Pons (tissue), 1 donor: ENCODE results near the gene UVRAG.
A peak's percentile ranks its signal among the peaks of the same experiment; 100 is the strongest.
"Not testable (repeated sequence)": the region's sequence is repeated elsewhere in the genome, so short reads cannot be mapped to it uniquely, and the experiment has no call there.

ENCODE experiments used
- DNase-seq: peaks from one replicate; pipeline ENCODE4 v3.0.0-alpha.2; 2016; ENCODE audit warnings: low spot score

The UVRAG gene

DNA sequence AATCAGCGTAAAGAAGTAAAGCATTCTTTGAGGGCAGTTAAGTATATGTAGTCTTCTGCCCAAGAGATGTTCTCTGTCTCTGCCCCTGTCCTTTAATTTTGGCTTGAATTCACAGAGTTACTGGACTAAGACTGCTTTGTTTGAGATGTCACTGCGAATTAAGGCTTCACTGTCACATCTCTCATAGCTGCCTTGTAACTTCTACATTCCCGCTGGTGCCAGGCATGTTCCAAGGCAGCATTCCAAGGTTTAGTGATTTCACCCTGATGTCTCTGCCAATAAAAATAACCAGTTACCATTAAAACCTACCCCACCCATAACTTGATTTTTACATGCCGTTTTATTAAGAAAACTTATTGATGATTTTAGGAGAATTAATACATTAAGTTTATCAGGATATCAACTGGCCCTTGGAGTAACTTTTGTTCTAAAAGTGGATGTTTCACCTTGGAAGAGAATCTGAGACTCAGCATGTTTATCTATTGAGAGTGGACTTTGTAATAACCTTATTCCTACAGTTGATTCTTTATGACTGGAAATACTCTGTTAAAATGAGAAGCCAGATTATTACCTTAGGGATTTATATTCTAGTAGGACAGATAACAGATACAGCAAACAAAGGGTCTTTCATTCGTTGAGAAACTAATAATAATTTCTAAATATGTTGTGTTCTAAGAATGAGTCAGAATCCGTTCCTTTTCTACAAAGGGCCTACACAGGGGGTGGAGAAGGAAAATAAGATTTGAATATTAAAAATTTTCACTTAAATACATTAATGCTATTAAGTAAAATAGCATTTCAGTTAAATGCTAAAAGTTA lies 110.2 kb downstream of the UVRAG start:
- DNase-seq = peak; percentile 94

DNA sequence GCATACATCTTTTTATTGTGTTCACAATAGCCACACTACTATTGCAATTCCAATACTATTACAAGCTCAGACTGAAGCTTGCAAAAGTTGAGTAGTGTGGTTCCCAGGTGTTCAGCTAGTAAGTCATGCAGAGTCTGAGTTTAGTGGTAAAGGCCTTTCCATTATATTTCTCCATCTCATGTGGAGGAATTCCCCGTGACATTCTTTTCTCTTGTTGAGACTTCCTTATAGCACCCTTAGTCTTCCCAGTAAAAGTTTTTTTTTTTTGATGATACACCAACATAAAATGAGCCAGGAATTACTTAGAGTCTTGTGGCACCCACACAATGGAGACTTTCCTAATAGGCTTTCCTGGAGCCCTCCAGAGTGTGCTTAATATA lies 110.8 kb downstream of the UVRAG start:
- no peak for DNase-seq

DNA sequence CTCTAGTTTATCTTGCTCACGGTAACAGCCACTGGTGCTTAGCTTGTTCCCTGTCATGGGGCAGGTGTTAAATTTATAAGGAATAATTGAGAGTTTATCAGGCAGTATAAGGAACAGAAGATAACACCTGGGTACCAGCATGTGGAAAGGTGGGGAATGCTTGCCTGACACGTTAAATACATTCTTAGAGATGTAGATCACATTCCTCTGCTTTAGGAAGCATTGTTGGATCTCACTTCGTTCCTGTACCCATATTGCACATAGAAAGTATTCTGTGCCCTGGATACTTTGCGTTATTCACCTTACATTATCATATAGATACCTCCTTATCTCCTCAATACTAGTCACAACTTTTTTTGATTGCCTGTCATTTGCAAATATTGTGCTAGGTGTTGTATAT lies 114.7 kb downstream of the UVRAG start:
- no peak for DNase-seq

DNA sequence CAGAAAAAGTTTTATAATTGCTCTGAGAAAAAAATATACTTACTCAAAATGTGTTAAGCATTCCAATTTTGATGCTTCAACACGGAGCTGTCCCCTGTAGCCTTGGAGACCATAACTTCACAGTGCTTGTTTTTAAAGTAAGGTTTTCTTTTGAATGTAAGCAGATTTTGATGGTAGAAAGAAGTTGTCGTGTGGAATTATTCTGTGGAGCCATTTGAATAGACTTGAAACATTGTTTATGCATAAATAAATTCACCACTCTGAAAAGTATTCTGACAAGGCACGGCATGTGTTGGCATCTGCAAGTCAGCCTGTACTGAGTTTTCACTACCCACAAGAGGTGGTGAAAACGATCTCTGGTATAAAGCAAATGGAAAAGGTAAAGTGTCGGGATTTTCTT lies 115.5 kb downstream of the UVRAG start:
- no peak for DNase-seq

DNA sequence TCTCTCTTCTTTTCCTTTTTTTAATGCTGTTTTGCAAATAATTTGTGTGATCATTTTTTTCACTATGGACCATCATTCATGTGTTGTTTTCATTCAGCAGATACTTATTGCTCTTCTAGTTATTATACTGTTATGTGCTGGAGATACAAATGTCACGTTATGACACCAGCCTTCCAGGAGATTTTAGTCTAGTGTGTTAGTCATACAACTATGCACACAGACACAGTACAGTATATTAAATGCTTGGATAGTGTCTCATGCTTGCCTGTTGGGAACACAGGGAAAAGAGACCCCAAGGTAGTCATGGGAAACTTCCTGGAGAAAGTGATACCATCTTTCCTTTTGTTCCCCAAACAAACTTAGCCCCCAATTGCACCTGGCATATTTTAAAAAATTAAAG lies 116.1 kb downstream of the UVRAG start:
- DNase-seq = no peak

DNA sequence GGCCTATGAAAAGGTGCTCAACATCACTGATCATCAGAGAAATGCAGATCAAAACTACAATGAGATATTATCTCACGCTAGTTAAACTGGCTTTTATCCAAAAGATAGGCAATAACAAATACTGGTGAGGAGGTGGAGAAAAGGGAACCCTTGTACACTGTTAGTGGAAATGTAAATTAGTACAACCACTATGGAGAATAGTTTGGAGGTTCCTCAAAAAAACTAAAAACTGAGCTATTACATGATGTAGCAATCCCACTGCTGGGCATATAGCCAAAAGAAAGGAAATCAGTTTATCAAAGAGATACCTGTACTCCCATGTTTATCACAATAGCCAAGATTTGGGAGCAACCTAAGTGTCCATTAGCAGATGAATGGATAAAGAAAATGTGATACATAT lies 118.7 kb downstream of the UVRAG start:
- DNase-seq = not testable (repeated sequence)

DNA sequence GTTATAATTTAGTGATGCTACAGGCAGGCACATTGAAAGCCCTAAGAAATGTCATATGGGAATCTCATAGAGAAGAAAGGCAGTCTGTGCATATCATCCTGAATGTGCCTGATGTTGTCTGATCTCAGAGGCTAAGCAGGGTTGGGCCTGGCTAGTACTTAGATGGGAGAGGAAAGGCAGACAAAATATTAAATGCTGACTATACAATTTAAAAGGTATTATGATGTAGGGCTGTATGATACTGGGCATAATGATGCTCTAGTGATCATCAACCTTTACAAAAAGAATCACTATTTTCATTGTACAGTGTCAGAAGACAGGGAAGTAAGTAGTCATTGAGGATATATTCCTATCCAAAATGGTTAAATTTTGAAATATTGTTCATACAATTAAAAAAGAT lies 119.8 kb downstream of the UVRAG start:
- no peak for DNase-seq

DNA sequence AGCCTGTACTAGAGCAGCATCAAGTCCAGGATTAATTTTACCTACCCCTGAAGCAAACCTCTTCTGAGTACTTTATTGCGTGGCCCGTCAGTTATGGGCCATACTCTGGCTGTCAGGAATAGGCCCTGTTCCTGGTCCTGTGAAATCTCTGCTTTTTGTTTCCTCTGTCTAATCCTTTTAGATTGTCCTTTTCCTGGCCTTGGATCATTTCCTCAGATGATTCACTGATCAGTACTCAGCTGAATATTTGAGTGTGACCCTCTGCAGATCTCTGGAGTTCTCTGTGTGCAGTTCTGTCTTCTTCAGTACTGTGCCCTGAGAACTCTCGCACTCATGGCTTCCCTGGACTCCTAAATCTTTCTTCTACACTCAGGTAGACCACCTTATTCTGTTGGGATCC lies 123.5 kb downstream of the UVRAG start:
- DNase-seq = no peak

DNA sequence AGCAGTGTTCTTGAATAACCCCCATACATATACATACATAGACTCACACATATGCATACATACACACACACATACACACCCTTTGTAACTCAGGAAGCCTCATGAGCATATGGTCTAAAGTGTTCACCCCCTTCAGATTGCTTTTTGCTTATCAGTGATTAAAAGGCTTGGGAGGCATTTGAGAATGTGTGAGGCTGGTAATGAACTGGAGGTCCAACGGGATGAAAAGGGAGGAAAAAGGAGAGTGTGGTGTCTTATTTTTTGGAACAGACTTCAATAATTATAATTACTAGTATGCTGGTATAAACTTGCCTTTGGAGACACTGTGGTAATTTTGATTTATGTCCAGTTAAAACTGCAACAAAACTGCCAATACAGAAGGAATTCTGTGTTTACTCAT lies 124.5 kb downstream of the UVRAG start:
- no peak for DNase-seq

DNA sequence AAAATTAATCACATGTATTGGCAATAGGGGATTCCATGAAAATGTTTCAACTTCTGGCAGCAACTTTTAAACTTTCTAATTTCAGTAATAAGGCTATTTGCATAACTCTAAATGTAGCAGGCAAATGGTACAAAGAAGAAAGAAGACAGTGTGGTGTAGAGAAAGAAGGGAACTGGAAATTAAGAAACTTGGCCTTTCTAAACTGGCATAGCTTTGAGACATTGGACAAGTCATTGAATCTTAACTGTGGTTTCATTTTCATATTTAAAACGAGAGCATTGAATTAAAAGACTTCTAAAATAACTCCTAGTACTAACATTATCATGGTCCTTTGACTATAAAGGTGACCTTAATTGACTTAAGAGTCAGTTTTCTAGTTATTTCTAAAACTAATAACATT lies 125.0 kb downstream of the UVRAG start:
- DNase-seq = no peak

DNA sequence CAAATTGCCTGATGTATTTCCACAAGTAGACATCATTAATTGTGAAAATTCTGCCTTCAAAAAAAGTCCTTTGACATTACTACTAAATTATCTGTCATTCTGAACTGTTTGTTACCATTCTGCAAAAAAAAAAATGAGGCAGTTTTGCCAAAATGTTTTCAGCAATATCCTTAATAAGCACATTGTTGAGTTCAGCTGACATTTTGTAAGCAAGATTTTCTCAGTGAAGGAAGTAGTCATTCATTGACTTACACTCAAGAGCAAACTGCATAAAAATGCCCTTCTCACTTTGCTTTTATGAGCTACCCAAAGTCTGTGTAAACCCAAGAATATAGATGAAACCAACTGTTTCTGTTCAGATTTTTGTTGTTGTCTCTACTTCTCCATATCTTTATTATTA lies 125.9 kb downstream of the UVRAG start:
- no peak for DNase-seq

DNA sequence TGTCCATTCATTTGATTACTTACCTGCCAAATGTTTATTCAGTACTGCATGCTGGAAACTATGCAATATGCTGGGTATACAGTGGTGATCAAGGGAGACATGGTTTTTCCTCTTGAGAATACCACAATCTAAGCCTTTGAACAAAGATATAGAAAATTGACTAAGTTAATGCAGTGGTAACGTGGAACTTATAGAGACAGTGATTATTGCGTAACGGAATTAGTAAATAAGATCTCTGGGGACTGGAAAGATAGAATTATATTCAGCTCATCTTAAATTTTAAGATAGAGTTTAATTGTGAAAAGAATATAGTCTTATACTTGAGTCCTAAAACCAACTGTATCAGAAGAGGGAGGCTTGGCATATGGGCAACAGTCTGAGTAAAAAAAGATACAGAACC lies 129.5 kb downstream of the UVRAG start:
- DNase-seq = no peak

DNA sequence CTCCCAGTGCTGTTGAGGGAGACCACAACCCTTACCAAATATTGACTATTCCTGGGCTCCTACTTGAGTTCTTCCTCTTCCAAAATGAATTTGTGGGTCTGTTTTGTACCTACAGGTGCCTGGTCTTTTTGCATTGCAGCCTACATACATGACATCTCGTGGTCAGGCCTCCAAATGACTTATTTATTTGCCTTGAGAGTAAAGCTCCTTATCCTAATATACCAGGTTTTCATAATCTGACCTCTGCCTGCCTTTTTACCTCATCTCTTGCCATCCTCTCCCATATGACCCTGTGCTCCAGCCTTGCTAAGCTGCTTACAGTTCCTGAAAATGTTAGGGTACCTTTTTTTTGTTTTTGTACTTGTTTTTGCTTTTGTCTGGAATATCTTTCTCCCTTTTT lies 130.4 kb downstream of the UVRAG start:
- no peak for DNase-seq

DNA sequence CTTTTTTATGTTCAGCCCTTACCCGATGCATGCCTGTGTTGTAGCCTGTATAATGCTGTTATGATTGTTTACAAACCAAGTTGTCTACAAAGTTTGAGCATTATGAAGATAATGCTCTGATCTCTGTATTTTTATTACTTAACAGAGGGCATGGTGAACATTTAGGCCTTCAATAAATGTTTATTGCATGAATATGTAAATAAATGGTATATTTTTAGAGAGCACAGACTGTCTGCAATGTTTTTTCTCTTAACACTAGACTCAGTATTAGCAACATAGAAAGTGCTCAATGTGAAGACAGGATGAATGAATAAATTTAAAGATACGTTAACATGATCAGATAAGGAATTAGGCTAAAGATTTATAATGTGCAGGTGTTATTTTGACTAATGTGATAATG lies 130.9 kb downstream of the UVRAG start:
- no peak for DNase-seq

DNA sequence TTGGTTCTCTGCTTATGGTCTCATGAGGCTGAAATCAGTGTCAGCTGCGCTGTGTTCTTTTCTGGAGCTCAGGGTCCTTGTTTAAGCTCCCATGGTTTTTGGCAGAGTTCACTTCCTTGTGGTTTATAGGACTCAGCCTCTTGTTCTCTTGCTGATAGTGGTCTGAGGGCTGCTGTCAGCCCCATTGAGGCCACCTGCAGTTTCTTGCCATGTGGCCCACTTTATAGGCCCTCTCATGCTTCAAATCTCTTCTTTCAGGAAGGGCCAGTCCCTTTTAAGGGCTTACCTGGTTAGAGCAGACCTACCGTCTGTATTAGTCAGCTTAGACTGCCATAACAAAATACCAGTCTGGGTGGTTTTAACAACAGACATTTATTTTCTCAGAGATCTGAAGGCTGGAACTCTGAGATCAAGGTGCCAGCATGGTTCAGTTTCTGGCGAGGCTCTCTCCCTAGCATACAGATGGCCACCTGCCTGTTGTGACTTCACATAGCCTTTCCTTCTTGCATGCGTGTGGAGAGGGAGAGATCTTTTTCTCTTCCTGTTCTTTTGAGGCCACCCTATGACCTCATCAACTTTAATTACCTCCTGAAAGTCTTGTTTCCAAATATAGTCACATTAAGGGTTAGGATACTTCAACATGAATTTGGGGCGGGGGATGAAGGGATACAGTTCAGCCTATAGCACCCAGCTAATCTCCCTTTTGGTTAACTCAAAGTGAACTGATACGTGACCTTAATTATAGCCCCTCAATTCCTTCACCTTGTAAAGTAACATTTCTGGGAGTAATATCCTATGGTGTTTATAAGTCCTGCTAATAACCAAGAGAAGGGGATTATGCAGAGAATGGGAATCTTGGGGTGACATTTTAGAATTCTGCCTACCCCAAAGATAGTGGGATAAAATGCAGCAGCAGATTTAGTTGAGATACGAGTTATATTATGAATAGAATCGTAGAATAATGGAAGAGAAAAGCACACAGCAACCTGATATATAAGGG lies 131.8 kb downstream of the UVRAG start:
- peak; percentile 60 for DNase-seq

DNA sequence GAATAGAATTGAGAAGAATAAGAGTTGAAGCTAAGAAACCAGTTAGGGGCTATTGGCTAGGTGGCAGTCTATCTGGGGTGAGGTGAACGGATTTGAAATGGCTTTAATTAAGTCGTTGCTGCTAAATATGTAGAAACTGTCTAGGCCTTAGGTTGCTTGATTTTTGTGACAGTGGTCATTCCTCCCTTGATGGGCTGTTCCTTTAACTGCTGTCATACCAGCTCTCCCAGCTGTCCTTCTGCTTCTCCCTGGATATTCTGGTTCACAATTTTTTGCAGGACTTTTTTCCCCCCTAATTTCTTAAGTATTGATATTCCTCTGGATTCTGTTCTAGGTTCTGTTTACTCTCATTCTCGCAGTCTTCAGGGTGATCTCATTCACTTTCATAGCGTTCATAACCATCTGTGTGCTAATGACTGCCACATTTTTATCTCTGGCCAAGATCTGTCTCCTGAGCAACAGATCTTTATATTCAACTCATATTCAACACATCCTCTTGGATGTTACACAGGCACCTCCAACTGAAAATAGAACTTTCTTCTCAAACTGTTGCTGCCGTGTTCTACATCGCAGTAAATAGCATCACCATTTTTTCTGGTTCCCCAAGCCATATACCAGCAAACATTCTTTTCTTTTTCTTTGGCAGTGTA lies 134.1 kb downstream of the UVRAG start:
- DNase-seq = no peak

DNA sequence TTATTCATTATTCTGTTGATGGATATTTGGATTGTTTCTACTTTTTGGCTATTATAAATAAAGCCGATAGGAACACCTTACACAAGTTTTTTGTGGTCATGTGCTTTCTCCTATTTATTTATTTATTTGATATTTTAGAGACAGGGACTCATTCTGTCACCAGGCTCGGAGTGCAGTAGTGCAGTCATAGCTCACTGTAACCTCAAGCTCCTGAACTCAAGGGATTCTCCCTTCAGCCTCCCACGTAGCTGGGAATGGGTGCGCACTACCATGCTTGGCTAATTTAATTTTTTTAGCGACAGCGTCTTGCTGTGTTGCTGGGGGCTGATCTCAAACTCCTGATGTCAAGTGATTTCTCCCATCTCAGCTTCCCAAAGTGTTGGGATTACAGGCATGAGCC lies 135.1 kb downstream of the UVRAG start:
- no peak for DNase-seq

DNA sequence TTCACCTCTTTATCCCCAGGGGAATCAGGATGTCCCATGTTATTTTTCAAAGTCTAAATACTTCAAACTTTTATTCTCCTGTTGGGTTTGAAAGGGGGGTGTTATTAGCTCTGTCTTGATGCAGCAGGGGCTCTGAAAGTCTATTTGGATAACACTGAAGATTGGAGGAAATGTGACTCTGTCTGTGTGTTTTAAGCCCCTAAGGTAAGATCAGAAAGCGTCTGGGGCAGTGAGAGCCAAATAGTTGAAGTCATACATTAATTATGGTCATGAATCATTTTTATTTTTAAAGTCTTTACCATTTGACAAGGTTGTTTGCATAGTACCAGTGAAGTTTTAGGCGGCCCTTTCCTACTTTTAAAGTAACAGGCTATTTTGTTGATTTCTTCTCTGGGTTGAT lies 139.0 kb downstream of the UVRAG start:
- no peak for DNase-seq

DNA sequence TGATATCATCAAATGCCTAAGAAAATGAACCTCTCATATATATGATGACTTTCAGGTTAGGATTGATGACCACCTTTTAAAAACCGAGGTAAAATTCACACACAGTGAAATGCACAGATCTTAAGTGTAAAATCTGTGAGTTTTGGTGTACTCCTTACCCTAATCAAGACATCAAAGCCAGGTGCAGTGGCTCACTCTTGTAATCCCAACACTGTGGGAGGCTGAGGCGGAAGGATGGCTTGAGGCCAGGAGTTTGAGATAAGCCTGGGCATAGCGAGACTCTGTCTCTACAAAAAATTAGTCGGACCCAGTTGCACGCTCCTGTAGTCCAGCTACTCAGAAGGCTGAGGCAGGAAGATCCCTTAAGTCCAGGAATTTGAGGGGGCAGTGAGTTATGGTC lies 140.4 kb downstream of the UVRAG start:
- no peak for DNase-seq

DNA sequence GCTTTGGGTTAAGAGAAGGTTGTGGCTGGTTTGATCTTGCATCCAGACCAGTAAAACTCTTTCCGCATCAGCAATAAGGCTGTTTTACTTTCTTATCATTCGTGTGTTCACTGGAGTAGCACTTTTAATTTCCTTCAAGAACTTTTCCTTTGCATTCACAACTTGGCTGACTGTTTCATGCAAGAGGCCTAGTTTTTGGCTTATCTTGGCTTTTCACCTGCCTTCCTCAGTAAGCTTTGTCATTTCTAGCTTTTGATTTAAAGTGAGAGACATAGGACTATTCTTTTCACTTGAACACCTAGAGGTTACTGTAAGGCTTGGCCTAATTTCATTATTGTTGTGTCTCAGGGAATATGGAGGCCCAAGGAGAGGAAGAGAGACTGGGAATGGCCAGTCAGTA lies 144.5 kb downstream of the UVRAG start:
- DNase-seq = no peak

DNA sequence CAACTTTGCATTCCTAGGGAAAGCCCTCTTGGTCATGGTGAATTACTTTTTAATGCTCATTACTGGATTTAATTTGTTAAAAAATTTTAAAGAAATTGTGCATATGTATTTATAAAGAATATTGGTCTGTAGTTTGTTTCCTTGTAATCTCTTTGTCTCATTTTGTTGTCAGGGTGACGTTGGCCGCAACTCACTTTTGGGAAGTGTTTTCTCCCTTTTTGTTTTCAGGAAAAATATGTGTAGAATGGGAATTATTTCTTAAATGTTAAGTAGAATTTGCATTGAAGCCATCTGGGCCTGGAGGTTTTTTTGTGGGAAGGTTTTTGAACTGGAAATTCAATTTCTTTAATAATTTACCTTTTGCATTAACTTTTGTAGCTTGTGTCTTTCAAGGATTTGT lies 149.1 kb downstream of the UVRAG start:
- no peak for DNase-seq

DNA sequence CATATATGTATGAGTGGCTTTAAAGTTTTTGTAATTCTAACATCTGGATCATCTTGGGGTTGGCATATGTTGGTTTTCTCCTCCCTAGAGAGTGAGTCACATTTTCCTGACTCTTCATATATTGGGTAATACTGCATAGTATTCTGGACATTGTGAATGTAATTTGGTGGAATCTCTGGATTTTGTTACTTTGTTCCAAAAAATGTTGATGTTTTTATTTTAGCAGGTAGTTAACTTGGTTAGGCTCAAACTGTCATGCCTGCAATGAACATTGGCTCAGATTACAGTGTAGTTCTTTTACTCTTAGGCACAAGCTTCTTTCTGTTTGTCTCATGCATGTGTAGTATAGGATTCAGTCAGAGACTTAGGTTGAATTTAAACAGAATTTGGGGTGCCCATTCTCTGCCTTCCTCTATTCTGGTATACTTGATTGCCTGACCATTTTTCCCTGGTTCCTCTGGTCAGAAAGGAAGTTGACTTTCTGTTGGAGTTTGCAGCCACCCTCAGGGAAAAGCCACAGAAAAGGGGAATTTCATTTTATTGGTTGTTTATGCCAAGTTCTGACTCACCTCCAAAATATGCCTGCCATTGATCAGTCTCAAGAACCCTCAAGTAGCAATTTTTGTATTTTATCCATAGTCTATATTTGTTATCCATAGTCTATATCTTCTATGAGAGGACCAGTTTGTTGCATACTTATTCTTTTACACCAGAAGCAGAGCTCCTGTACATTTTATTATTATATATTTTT lies 151.7 kb downstream of the UVRAG start:
- no peak for DNase-seq
